Ishikawa (cell line): ENCODE results near the gene LGR4.

Source experiments
- CEBPB ChIP-seq: IDR thresholded peaks from 2 replicates; pipeline ENCODE4 v1.6.1; 2012
- CREB1 ChIP-seq: IDR thresholded peaks from 2 replicates; pipeline ENCODE4 v1.6.1; 2012; ENCODE audit warnings: low read depth
- EGR1 ChIP-seq: IDR thresholded peaks from 2 replicates; pipeline ENCODE4 v1.6.1; 2012
- EP300 ChIP-seq: IDR thresholded peaks from 2 replicates; pipeline ENCODE4 v1.6.1; 2012; ENCODE audit warnings: borderline replicate concordance
- FOXM1 ChIP-seq: IDR thresholded peaks from 2 replicates; pipeline ENCODE4 v1.6.1; 2012; ENCODE audit warnings: low read depth, borderline replicate concordance
- MAX ChIP-seq: IDR thresholded peaks from 2 replicates; pipeline ENCODE4 v1.6.1; 2012
- NFIC ChIP-seq: IDR thresholded peaks from 2 replicates; pipeline ENCODE4 v1.6.1; 2012
- RAD21 ChIP-seq: IDR thresholded peaks from 2 replicates; pipeline ENCODE4 v1.6.1; 2012; ENCODE audit warnings: low read depth
- REST ChIP-seq: IDR thresholded peaks from 2 replicates; pipeline ENCODE4 v1.6.1; 2012; ENCODE audit warnings: low read depth, mild to moderate bottlenecking
- TAF1 ChIP-seq: IDR thresholded peaks from 2 replicates; pipeline ENCODE4 v1.6.1; 2012; ENCODE audit warnings: low read depth, mild to moderate bottlenecking
- TCF12 ChIP-seq: IDR thresholded peaks from 2 replicates; pipeline ENCODE4 v1.6.1; 2012; ENCODE audit warnings: low read depth
- TEAD4 ChIP-seq: IDR thresholded peaks from 2 replicates; pipeline ENCODE4 v1.6.1; 2012
- USF1 ChIP-seq: IDR thresholded peaks from 2 replicates; pipeline ENCODE4 v1.6.1; 2012
- YY1 ChIP-seq: IDR thresholded peaks from 2 replicates; pipeline ENCODE4 v1.6.1; 2012; ENCODE audit warnings: low read depth
- ZBTB7A ChIP-seq: IDR thresholded peaks from 2 replicates; pipeline ENCODE4 v1.6.1; 2012; ENCODE audit warnings: low read depth

The LGR4 gene

GRCh38 chr11:27371489-27371888, 101.1 kb downstream of the LGR4 start:
- TF ChIP-seq EP300 (no peak), EGR1 (no peak), ZBTB7A (no peak), REST (no peak), FOXM1 (no peak), TEAD4 (no peak), MAX (no peak), CREB1 (no peak), CEBPB (no peak), YY1 (no peak), RAD21 (no peak)

GRCh38 chr11:27370374-27370773, 102.2 kb downstream of the LGR4 start:
- TF ChIP-seq TEAD4 = no peak
- no peak for TF ChIP-seq REST
- TF ChIP-seq TAF1 = no peak
- no peak for TF ChIP-seq CREB1
- no peak for TF ChIP-seq YY1
- TF ChIP-seq MAX = no peak
- TF ChIP-seq CEBPB = no peak
- no peak for TF ChIP-seq FOXM1

- TF ChIP-seq TEAD4 = no peak
- TF ChIP-seq FOXM1 = no peak
- TF ChIP-seq MAX = no peak
- no peak for TF ChIP-seq EGR1
- no peak for TF ChIP-seq NFIC
- no peak for TF ChIP-seq EP300
- no peak for TF ChIP-seq USF1
- no peak for TF ChIP-seq TCF12
- no peak for TF ChIP-seq REST
Observed at GRCh38 chr11:27367881-27368280, 104.7 kb downstream of the LGR4 start.

GRCh38 chr11:27363576-27364117, 108.9 kb downstream of the LGR4 start:
- TF ChIP-seq EGR1 = no peak
- no peak for TF ChIP-seq NFIC
- TF ChIP-seq REST = no peak
- no peak for TF ChIP-seq EP300
- no peak for TF ChIP-seq TEAD4
- no peak for TF ChIP-seq TAF1
- TF ChIP-seq RAD21 = no peak
- no peak for TF ChIP-seq ZBTB7A
- TF ChIP-seq TCF12 = no peak
- no peak for TF ChIP-seq YY1
- TF ChIP-seq USF1 = no peak
- no peak for TF ChIP-seq MAX
- no peak for TF ChIP-seq CEBPB
- no peak for TF ChIP-seq CREB1
- no peak for TF ChIP-seq FOXM1
